HG03565 (cell line): ENCODE measurements around the gene EEF1E1.

Experiments
- ATAC-seq: cut with Tn5 transposase; IDR thresholded peaks from one replicate; pipeline ENCODE4 v1.9.1; 2021; ENCODE audit warnings: mild to moderate bottlenecking, moderate library complexity; ENCODE audit not compliant: unreplicated experiment

Gene EEF1E1

GRCh38 chr6:8088886-8089285 is 13.5 kb downstream of the EEF1E1 start:
- ATAC-seq: no peak

- no peak for ATAC-seq
Measured at GRCh38 chr6:8087870-8088754, 14.2 kb downstream of the EEF1E1 start.

DNA sequence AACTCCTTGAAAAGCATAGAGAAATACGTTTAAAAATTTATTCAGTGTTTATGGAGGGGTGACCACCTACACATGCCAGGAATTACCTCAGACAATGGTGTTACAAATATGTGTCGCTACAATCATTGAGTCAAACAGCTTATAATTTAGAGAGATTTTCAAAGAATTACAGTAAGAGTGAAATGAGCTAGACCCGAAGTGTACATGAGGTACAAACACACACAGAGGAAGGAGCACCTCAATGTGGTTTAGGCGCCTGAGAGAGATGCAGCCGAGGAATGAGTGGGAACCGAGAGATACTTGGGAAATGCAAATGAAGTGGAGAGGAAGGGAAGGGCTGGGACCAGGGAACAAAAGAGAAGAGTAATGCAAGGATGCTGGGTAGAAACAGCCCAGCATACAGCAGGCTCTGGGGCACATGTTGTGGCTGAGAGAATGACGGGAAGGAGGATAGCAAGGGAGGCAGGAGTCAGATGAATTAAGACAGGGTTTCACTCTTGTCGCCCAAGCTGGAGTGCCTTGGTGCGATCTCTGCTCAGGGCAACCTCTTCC is 15.5 kb downstream of the EEF1E1 start:
- no peak for ATAC-seq

DNA sequence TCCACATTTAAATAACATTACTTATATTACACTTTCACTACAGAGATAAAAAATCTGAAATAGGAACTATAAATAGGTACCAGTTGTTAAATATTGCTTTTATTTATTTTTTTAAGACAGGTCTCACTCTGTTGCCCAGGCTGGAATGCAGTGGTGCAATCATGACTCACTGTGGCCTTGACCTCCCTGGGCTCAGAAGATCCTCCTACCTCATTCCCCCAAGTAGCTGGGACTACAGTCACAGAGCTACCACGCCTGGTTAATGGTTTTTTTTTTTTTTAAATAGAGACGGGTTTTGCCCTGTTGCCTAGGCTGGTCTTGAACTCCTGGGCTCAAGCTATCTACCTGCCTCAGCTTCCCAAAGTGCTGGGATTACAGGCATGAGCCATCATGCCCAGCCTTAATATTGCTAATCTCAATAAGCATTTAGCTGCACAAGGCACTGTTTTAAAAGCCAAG is 17.3 kb downstream of the EEF1E1 start:
- no peak for ATAC-seq

DNA sequence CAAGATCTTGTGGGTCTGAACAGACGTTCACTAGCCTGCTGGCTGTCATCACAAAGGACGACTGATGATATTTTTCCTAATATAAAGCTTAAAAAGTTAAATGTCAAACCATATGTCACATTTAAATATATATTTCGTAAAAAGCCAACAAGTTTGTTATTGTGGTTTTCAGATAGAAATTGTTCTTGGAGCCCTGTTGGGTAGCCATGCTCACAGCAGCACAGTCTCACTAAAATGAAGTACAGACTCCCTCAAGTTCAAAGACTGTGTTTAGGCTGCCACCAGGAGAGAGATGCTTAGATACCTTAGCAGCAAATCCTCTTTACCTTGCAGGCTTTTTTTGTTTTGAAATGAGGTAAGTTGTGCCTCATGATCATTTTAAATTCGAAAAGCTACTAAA is 17.8 kb downstream of the EEF1E1 start:
- no peak for ATAC-seq

- ATAC-seq: no peak
Measured at GRCh38 chr6:8082954-8083858, 19.1 kb downstream of the EEF1E1 start.

GRCh38 chr6:8082572-8082953 is 19.8 kb downstream of the EEF1E1 start:
- ATAC-seq: no peak

DNA sequence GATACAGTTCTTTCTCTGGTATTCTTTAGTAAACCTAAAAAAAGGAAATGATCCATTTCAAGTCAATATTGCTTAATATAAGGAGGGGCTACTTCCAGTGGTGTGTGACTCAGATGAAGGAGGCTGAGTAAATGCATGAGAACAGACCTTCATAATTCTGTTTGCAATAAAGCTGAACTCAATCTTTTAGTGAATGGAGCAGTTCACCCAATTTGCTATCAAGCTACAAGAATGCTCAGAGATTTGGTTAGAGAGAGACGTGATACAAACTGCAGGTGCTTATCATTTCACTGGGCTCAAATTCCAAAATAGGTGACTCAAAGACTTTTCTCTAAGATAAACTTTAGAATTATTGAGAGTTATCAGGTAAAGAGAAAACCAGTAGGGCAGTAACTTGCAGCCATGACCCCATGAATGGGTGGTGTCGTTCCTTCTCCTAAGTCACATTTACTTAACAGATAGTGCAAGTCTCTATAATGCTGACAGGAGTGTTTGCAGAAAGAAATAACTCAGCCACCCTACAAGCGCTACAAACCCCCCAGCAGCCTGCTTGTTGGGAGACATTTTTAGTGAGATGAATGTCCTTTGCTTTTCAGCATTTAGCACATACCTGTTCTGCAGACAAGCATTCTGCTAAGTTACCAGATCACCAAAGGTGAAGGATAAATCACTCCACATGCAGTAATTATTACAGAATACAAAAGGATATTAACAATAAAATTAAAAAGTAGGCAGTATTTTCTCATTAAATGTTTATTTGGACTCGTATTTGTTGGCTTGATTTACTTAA is 21.8 kb downstream of the EEF1E1 start:
- no peak for ATAC-seq

- ATAC-seq: no peak
Measured at GRCh38 chr6:8079126-8079525, 23.2 kb downstream of the EEF1E1 start.

- ATAC-seq: no peak
Measured at GRCh38 chr6:8077991-8078390, 24.4 kb downstream of the EEF1E1 start.

DNA sequence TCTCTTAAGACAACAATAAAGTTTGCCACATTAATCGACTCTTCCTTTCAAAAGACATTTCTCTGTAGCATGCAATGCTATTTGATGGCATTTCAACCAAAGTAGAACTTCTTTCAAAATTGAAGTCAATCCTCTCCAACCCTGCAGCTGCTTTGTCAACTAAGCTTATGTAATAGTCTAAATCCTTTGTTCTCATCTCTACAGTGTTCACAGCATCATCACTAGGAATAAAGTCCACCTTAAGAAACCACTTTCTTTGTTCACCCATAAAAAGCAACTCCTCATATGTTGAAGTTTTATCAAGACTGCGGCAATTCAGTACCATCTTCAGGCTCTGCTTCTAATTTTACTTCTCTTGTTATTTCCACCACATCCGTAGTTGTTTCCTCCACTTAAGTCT is 26.6 kb downstream of the EEF1E1 start:
- ATAC-seq: no peak

DNA sequence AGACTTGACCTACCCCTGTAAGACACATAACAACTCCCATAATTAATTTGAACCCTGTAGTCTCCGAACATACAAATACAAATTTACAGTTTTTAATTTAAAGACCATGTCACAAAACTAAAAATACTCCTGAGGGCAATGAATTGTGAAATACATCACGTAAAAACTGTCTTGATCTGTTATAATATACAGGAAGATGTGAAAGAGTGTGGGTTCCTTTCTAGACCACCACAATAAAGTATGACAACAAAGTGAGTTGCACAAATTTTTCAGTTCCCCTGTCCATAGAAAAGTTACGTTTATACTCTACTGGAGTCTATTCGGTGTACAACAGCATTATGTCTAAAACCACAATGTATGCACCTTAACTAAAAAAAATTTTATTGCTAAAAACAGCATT is 27.2 kb downstream of the EEF1E1 start:
- no peak for ATAC-seq

DNA sequence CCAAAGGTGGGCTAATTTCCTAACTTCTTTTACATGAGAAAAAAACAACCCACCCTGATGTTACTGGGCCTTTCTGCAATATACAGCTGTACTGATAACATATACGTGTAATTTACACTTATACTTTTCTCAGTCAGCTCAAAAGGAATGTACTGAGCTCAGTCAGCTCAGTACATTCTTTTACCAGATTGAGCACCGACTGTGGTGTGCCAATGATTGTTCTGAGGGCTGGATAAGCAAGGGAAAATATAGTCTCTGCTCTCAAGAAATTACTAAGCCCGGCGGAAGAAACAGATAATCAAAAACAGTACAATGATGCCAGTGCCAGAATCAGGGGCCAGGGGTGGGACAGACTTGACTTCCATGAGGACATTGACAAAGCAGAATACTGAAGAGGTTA is 28.1 kb downstream of the EEF1E1 start:
- ATAC-seq: no peak

GRCh38 chr6:8073758-8074157 is 28.6 kb downstream of the EEF1E1 start:
- no peak for ATAC-seq

- ATAC-seq: no peak
Measured at GRCh38 chr6:8070718-8071117, 31.6 kb downstream of the EEF1E1 start.

- no peak for ATAC-seq
Measured at GRCh38 chr6:8069631-8070284, 32.6 kb downstream of the EEF1E1 start.

- no peak for ATAC-seq
Measured at GRCh38 chr6:8069151-8069550, 33.2 kb downstream of the EEF1E1 start.

DNA sequence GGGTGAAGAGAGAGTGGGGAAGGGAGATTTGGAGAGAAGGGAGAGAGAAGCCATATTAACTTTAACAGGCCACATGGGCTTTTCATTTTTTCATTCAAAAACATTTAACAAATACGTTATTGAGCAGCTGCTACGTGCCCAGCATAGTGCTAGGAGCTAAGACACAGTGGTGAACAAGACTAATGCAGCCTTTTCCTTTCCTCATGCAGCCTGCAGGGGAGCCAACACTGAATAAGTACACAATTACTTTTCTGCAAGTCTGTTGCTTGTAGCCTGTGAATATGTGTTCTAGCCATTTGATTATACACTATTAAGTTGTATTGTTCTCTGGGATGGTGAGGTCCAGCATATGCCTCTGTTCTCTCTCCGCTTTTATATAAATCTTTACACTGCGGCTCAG is 36.2 kb downstream of the EEF1E1 start:
- ATAC-seq: no peak

GRCh38 chr6:8065519-8065911 is 36.8 kb downstream of the EEF1E1 start:
- ATAC-seq: peak; percentile 53
